Endothelial cell of umbilical vein (primary cell): ENCODE results near the gene GOLIM4. TPM values are rescaled to one million over a fixed set of nuclear protein-coding genes. Genes with fewer than 3 reads are reported as not detected.

Experiments
- BruUV-seq: library from RNA; stranded (reverse); fragments of 400-500 nt; replicated peaks from 2 replicates; lab custom pipeline; 2021; lab: Mats Ljungman, UMichigan
- CTCF ChIA-PET: fragments of 300-600, 350-600 bp; sonication (Branson Sonifier 250); formaldehyde crosslinking; loops from one replicate; lab custom pipeline; 2021; ENCODE audit warnings: antibody characterized with exemption, inconsistent platforms; lab: Charles Lee
- POLR2A ChIA-PET: fragments of 300-600, 350-600 bp; sonication (Branson Sonifier 250); formaldehyde crosslinking; loops from one replicate; lab custom pipeline; 2021; ENCODE audit warnings: antibody characterized with exemption, inconsistent platforms; lab: Charles Lee
- DNase-seq: peaks from one replicate; pipeline ENCODE4 v3.0.0-alpha.2; 2011; ENCODE audit warnings: low read depth, low spot score
- FAIRE-seq: peaks from 2 replicates; lab custom pipeline; 2011; peaks lifted over from hg19 to GRCh38; lab: Jason Lieb, UNC
- H2AFZ ChIP-seq: 2 replicates; pipeline ENCODE4 v1.6.0; 2012; ENCODE audit warnings: low read depth, low read length, control low read depth, inconsistent platforms
- H3K27ac ChIP-seq: 2 replicates; pipeline ENCODE4 v1.5.1; 2011; ENCODE audit warnings: low read depth, mild to moderate bottlenecking, control low read depth, low read length, moderate library complexity; ENCODE audit not compliant: insufficient read depth
- H3K27me3 ChIP-seq, 2 experiments: 2 replicates each; pipeline versions ENCODE4 v1.6.0 to v1.6.1; 2011; ENCODE audit warnings: low read length in 2 of 2, mixed read lengths in 1 of 2; ENCODE audit not compliant: control insufficient read depth in 2 of 2, insufficient read depth in 2 of 2
- H3K36me3 ChIP-seq, 2 experiments: 2 replicates in 1 of 2; 3 replicates in 1 of 2; pipeline ENCODE4 v1.5.1; 2011; ENCODE audit warnings: low read length in 2 of 2, mild to moderate bottlenecking in 1 of 2, moderate library complexity in 1 of 2; ENCODE audit not compliant: control insufficient read depth in 2 of 2, insufficient read depth in 2 of 2; ENCODE audit errors: extremely low read depth in 1 of 2
- H3K4me1 ChIP-seq: 3 replicates; pipeline ENCODE4 v1.5.1; 2011; ENCODE audit warnings: mild to moderate bottlenecking, low read length; ENCODE audit not compliant: control insufficient read depth, insufficient read depth; ENCODE audit errors: extremely low read depth
- H3K4me2 ChIP-seq: 2 replicates; pipeline ENCODE4 v1.6.1; 2011; ENCODE audit warnings: low read length, control low read depth, mixed read lengths; ENCODE audit not compliant: insufficient read depth
- H3K4me3 ChIP-seq, 3 experiments: fragments of 200-600 bp in 1 of 3; sonication (generic), shearing (Covaris generic) in 1 of 3; replicated peaks in 1 of 3; 2 replicates each; pipeline ENCODE4 v1.5.1; 2011 to 2016; ENCODE audit warnings: control low read depth in 3 of 3, low read length in 3 of 3, mild to moderate bottlenecking in 2 of 3, inconsistent platforms in 1 of 3, low read depth in 1 of 3, moderate library complexity in 1 of 3; ENCODE audit not compliant: insufficient read depth in 1 of 3
- H3K79me2 ChIP-seq: 2 replicates; pipeline ENCODE4 v1.6.0; 2012; ENCODE audit warnings: low read length, inconsistent platforms; ENCODE audit not compliant: control insufficient read depth, insufficient read depth
- H3K9ac ChIP-seq: replicated peaks from 2 replicates; pipeline ENCODE3; 2011; ENCODE audit warnings: low read length, control low read depth; ENCODE audit not compliant: insufficient read depth; ENCODE audit errors: extremely low read depth
- H3K9me1 ChIP-seq: replicated peaks from 3 replicates; pipeline ENCODE4 v1.6.0; 2011; ENCODE audit warnings: mild to moderate bottlenecking, low read length; ENCODE audit not compliant: control insufficient read depth, insufficient read depth; ENCODE audit errors: extremely low read depth
- H3K9me3 ChIP-seq: replicated peaks from 2 replicates; pipeline ENCODE4 v1.5.1; 2012; ENCODE audit warnings: low read length, inconsistent platforms; ENCODE audit not compliant: control insufficient read depth, insufficient read depth
- H4K20me1 ChIP-seq: replicated peaks from 2 replicates; pipeline ENCODE3; 2011; ENCODE audit warnings: mild to moderate bottlenecking, low read length; ENCODE audit not compliant: control insufficient read depth, insufficient read depth; ENCODE audit errors: extremely low read depth
- EZH2 ChIP-seq: IDR thresholded peaks from 2 replicates; pipeline ENCODE4 v1.6.1; 2012; ENCODE audit warnings: borderline replicate concordance, low read depth, mild to moderate bottlenecking, moderate library complexity, low read length, inconsistent platforms; ENCODE audit not compliant: severe bottlenecking
- FOS ChIP-seq: IDR thresholded peaks from 2 replicates; pipeline ENCODE4 v1.6.1; 2011; ENCODE audit warnings: mild to moderate bottlenecking, low read length, moderate library complexity, borderline replicate concordance; ENCODE audit not compliant: insufficient read depth
- GATA2 ChIP-seq: IDR thresholded peaks from 2 replicates; pipeline ENCODE4 v1.7.0; 2011; ENCODE audit warnings: low read depth, mild to moderate bottlenecking, moderate library complexity, mixed read lengths, low read length; ENCODE audit not compliant: insufficient read length, insufficient read depth
- JUN ChIP-seq: IDR thresholded peaks from 2 replicates; pipeline ENCODE4 v1.6.1; 2011; ENCODE audit warnings: borderline replicate concordance, low read depth; ENCODE audit not compliant: insufficient read length, insufficient read depth
- MAX ChIP-seq: IDR thresholded peaks from 2 replicates; pipeline ENCODE4 v1.6.1; 2011; ENCODE audit not compliant: insufficient read depth, insufficient read length
- MYC ChIP-seq: IDR thresholded peaks from one replicate; pipeline ENCODE4 v1.6.1; 2011; ENCODE audit warnings: mild to moderate bottlenecking, low read depth, low read length
- POLR2A ChIP-seq: IDR thresholded peaks from 2 replicates; pipeline ENCODE4 v1.6.1; 2012; ENCODE audit warnings: low read depth, mild to moderate bottlenecking, control low read depth, low read length
- POLR2AphosphoS5 ChIP-seq: IDR thresholded peaks from 2 replicates; pipeline ENCODE4 v1.6.1; 2012; ENCODE audit warnings: low read depth, mild to moderate bottlenecking, control low read depth, low read length, moderate library complexity; ENCODE audit not compliant: insufficient read depth
- dilution Hi-C: fragments of 300-500 bp; cut with MboI; formaldehyde crosslinking; loops from one replicate; pipeline ENCODE4 v1.15.0; 2019; ENCODE audit warnings: low sequenced_read_pairs; ENCODE audit not compliant: extremely low pct_ligation_motif_present
- intact Hi-C: fragments of 100-400 bp; cut with micrococcal nuclease; formaldehyde crosslinking; loops from one replicate; pipeline ENCODE4 v1.10.0; 2022
- polyA plus RNA-seq, 4 experiments: library from polyadenylated mRNA; depleted of rRNA in 3 of 4; stranded (reverse) in 3 of 4; unstranded in 1 of 4; fragments of >200 nt; gene quantifications; 2 replicates each; pipeline versions ENCODE4 v1.2.1 to v1.2.3, GENCODE V29; 2011 to 2012; ENCODE audit warnings: missing spikeins in 1 of 4
- total RNA-seq: library from RNA; stranded (reverse); gene quantifications from 2 replicates; pipeline ENCODE4 v1.2.3, GENCODE V29; 2021
- TF ChIP-seq, protein P1 (sequence below), 2 donors: IDR thresholded peaks; 1 replicate in 1 of 2; 2 replicates in 1 of 2; pipeline ENCODE4 v1.5.1; 2011; ENCODE audit warnings: low read length in 2 of 2, mild to moderate bottlenecking in 2 of 2, moderate library complexity in 2 of 2, control low read depth in 1 of 2, inconsistent platforms in 1 of 2, low read depth in 1 of 2; ENCODE audit not compliant: insufficient read depth in 1 of 2; ENCODE audit errors: extremely low read depth in 1 of 2

The GOLIM4 gene
- total and polyA plus RNA-seq, 2 donors (not counting 3 experiments of a cell fraction or from before 2014, with no cell fraction given), result 11.7 to 40.8 TPM

DNA sequence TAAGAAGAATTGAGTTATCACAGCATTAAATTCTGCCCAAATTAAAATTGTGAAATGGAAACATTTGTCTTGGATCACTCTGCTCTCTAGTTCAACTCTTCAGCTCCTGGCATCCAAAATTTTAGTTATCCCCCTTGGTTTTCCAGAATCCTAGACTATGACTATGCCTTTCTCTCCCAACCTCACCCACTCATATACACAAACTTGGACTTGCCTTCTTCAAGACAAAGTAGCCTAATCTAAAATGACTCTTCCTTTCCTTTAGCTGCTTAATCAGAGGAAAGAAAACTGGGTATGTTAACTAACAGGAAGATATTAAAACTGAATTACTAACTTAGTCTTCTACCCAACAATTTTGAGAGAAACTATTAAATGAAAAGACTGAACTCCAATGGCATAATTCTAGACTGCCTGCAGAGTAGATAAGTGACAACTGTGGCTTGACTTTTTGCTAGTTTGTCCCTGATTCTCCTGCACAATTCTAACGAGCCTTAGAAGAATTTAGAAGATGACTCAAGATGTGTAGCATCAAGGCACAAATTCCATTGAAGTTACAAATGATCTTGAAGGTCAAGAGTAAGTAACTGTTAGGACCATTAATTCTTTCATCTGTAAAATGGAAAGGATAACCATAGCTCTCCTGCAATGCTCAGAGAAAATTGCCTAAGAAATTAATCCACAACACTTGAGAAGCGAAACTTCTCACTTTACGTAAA, 5.2 kb upstream of the GOLIM4 start:
- Histone ChIP-seq H3K27ac (no peak overlapping the region), H3K4me1 (peaks cover 6% of the 10 kb centered on the region), H3K36me3 (no peaks in the 10 kb centered on the region), H2AFZ (no peak overlapping the region), H4K20me1 (no peaks in the 10 kb centered on the region), H3K27me3 (peaks cover 5 to 7% of the 10 kb centered on the region in 2 experiments), H3K9me3 (no peaks in the 10 kb centered on the region), H3K4me3 (no peak overlapping the region), H3K9me1 (no peaks in the 10 kb centered on the region), H3K9ac (no peak overlapping the region), H3K4me2 (no peak overlapping the region), H3K79me2 (no peaks in the 10 kb centered on the region)
- DNase-seq, result no peak
- BruUV-seq, result no TSS peak
- FAIRE-seq, result no peak
- CTCF ChIA-PET, result interaction anchor here (0.9 to 1.4 kb wide), 3 partner anchors 10 to 53 kb away, joined by 3 to 5 read pairs (median 4); no protein-coding TSS in a partner anchor
- POLR2A ChIA-PET, result no interaction called here
- no peak for TF ChIP-seq MAX
- no peak for TF ChIP-seq GATA2
- TF ChIP-seq, protein P1, sequence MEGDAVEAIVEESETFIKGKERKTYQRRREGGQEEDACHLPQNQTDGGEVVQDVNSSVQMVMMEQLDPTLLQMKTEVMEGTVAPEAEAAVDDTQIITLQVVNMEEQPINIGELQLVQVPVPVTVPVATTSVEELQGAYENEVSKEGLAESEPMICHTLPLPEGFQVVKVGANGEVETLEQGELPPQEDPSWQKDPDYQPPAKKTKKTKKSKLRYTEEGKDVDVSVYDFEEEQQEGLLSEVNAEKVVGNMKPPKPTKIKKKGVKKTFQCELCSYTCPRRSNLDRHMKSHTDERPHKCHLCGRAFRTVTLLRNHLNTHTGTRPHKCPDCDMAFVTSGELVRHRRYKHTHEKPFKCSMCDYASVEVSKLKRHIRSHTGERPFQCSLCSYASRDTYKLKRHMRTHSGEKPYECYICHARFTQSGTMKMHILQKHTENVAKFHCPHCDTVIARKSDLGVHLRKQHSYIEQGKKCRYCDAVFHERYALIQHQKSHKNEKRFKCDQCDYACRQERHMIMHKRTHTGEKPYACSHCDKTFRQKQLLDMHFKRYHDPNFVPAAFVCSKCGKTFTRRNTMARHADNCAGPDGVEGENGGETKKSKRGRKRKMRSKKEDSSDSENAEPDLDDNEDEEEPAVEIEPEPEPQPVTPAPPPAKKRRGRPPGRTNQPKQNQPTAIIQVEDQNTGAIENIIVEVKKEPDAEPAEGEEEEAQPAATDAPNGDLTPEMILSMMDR (IDR thresholded peaks at IDR 0.05; ENCODE audit: extremely low read depth in 1 of 2, insufficient read depth in 1 of 2, low read depth in 1 of 2, low read length in 2 of 2), result no peak
- TF ChIP-seq POLR2A, result no peak
- TF ChIP-seq POLR2AphosphoS5, result no peak
- TF ChIP-seq FOS, result no peak
- no peak for TF ChIP-seq JUN
- TF ChIP-seq EZH2, result no peak
- TF ChIP-seq MYC, result no peak
- intact Hi-C loops (no loop called here), dilution Hi-C loops (no loop called here)
